HG02840 (cell line): Measurements from ENCODE around the gene PCDH15.

Source experiments
- ATAC-seq: cut with Tn5 transposase; IDR thresholded peaks from one replicate; pipeline ENCODE4 v1.9.1; 2021; ENCODE audit warnings: mild to moderate bottlenecking, moderate library complexity, moderate number of reproducible peaks; ENCODE audit not compliant: unreplicated experiment, low FRiP score

PCDH15 gene

DNA sequence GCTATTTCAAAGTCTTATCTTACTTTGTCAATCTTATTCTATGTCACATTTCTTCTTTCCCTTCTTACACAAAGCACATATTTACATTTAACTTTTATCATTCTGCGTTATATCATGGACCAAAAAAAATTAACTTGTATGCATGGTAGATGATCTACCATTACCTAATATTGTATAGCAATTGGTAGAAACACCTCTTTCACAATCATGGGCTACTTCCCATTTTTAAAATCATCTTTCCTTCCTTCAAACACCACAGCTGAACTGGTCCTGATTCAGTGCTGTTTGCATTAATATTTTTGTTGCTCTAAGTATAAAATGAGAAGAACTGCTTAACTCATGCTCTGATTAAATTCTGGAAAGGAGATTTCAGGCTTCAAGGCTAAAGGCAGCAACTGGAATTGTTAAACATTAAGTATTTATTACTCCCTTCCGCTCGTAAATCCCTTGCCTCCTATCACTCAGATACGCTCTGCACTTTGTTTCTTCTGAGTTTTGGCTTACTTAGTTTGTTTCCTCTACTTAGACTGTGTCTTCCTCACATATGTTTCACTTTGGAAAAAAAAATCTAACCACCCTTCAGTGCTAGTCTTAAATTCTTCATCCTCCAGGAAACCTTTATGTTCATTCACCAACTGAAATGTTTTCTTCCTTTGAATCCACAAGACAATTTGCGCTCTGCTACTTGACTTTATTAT, 901.4 kb downstream of the PCDH15 start:
- no peak for ATAC-seq

DNA sequence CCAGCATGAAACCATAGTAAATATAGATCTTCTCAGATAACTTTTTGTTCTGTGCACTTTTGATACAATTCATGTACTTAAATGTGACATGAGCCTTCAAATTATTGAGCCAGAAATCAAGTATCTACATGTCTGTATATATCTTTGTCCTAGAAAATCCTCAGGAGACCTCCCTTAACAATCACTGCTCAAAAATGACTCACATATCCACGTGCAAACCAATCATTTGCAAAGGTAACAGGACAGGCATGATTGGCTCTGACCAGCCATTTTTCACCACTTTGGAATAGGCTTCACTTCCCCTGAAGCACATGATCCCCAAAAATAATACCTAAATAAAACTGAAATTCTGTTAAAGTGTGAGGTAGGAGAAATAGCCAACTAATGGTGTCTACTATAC, 902.5 kb downstream of the PCDH15 start:
- no peak for ATAC-seq

DNA sequence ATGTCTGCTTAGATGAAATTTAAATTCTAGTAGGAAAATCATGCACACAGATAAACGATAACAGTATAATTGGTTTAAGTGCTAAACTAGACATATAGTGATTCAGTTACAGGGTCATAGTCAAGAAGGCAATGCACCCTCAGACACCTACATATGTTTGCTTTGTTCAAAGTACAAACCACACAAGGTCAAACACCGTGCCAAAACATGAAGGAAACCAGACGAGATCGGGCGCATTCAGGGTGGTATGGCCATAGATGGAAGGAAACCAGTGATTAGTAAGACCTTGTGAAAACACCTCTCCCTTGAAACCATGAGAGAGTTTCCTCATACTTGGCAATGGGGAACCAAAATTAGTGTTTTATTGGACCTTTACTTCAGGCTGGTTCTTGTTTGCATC, 906.9 kb downstream of the PCDH15 start:
- ATAC-seq: no peak

DNA sequence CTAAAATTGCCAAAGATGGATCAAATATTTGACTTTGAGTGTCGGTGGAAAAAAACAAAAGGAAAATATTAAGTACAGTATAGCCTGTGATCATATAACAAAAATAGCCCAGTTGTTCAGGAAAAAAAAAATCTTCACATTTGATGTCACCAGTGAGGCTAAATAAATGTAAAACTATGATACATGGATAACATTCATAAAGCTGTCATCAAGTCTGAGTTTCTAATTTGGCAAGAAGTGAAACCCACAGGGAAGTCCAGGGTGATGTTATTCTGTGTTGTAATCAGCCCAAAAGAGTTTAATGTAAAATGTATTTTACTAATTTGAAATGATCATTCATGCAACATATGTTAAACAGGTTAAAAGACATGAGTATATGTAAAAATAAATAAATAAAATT, 908.0 kb downstream of the PCDH15 start:
- no peak for ATAC-seq

DNA sequence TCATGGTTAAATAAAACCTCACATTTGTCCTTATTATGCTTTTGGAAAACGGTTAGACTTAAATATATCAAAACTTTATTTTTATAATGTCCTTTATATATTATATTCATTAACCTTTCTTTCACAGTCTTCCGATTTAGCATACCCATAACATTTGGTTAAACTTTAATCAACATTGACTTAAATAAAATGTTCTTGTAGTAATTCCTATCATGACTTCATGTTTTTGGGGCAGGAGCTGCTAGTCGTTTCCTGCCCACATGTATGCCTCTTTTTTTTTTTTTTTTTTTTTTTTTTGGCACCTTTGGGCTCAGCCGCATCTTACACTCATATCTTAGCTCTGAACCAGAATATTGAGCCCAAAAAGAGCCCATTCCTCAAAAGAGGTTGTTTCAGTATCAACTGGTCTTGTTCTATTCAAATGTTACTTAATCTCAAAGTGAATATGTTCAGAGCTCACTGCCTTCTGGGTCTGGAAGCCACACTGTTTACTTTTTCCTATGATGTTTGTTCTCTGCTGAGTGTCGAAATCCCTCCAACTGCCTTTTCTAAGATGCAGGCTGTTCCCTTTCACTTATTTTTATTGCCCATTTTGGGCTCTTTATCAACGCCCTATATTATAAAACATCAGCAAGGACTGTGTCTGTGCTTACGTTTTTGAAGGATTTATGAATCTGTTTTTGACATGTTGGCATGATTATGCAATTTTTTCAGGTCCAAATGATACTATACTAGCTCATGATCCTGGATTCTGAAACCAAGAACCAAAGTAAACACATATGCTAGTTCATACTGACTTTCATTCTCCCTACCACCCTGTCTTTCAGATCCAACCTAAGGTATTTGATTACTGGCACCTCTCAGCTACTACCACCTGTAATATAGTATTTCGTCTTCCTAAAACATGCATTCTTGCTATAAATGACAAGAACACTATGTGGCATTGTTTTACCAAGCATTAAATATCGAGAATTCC, 914.4 kb downstream of the PCDH15 start:
- ATAC-seq: no peak

DNA sequence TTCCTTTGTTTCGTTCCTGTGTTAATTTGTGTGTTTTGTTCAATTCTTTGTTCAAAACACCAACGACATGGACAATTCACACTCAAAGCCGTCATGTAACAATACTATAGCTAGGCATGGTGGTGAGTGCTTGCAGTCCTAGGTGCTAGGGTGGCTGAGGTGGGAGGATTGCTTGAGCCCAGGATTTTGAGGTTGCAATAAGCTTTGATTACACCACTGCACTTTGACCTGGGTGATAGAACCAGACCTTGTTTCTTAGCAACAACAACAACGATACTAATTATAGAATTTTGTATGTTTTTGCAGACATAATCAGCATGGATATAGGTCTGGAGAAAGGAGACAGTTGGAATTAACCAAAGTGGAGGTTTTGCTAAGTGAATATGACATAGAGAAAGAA, 936.2 kb downstream of the PCDH15 start:
- ATAC-seq: no peak

DNA sequence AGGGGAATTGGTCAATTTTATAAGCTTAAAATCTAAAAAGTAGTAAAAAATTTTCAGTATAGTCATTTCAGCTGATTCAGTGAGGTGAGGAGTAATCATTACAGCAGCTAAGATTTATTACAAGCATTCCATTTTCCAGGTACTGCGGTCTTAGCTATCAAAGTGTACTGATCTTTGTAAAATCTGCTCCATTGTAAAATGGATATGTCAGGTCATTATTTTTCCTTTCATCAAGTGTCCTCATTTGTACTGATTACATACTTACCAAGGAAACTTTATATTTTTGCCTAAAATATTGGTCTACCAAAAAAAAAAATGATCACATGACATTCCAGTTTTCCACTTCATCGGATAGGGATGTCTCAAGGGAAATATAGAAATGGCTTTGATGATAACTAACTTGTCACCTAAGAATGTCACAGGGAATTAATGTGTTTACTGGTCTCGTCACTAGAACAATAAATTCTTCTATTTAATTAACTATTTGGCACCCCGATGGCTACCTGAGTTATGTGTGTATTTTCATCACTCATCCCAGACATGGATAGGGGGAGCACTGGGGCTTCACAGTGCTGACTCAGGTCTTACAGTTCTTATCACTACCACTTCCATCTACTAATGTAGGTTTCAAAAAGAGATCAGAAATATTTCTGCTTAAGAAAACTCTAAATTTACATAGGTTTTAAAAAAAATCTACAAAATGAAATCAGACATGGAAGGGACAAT, 948.4 kb downstream of the PCDH15 start:
- ATAC-seq: no peak

DNA sequence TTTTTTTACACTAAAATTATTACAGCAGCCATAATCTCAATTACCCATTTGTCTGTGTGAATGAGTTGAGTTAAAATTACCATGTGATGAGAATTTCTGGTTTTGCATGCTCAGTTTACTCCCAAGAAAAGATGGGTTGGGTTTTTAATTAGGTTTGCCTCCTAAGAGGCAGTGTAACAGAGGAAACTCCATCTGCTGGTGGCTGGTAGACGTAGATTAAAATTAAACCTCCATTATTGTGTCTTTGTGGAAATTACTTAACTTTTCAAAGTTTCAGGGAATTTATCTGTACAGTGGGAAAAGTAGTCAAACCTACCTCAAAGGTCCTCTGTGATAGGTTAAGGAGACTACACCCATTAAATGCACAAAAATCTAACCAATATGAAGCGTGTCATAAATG, 954.2 kb downstream of the PCDH15 start:
- no peak for ATAC-seq

DNA sequence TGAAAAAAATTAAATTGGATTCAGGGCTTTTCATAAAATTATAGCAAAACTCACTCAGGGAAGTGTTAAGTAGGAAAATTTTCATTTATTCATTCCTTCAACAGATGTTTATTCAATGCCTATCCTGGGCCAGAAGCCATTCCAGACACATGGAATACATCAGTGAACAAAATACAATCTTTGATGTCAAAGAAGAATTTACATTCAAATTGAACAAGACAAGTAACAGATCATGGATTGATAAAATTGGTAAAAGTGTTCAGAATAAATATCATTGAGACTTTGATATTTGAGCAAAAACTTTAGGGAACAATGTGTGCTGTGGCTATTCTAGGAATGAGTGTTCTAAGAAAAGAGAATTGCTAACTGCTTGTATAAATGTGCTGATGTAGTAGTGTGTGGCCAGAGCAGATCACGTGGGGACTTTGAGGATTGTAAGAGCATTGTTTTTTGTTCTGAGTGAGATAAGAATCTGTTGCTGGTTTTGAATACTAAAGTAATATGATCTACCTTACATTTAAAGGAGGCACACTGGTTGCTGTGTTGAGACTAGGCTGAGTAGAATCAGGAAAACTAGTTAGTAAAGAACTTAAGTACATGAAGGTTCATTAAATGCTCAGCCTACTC, 957.2 kb downstream of the PCDH15 start:
- no peak for ATAC-seq

DNA sequence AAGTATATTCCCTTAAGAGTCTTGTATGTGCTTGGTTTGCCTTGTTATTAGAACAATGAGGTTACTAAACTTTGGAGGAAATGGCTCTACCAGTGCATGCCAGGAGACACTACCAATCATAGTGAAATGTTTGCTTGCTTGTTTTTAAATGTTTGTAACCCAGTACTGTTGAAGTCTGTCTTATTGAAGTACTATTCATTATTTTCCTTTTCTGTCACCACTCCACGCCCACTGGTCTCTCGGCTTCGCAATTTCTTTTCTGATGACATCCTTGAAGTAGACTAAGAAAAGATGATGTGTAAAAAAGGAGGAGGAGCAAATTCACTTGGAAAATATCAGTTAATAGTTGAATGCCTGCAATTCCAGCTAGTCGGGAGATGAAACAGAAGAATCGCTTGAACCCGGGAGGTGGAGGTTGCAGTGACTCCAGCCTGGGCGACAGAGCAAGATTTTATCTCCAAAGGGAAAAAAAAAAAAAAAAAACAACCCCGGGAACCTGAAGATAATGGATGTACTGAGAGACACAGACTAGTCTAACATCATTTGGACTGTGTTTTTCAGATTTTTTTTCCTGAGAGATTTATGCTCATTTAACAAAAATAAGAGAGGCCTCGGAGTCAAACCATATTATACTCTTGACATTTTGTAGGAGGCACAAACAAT, 959.4 kb downstream of the PCDH15 start:
- ATAC-seq: no peak

DNA sequence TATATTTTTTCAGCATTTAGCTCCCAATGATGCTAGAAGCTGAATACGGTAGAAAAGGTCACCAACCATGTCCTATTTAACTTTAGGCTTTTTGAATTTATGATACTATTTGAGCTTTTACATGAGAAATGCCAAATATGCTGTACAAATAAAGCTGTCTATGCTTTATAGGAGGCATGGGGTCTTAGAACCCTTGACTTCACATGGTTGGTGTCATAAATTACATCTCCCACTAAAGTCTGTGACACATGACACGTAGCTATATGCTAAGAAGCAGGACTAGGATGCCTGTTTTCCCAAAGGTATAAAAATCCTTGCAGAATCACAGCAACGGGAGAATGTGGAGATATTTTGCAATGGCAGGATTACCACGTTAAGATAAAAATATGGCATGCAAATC, 960.4 kb downstream of the PCDH15 start:
- ATAC-seq: no peak

DNA sequence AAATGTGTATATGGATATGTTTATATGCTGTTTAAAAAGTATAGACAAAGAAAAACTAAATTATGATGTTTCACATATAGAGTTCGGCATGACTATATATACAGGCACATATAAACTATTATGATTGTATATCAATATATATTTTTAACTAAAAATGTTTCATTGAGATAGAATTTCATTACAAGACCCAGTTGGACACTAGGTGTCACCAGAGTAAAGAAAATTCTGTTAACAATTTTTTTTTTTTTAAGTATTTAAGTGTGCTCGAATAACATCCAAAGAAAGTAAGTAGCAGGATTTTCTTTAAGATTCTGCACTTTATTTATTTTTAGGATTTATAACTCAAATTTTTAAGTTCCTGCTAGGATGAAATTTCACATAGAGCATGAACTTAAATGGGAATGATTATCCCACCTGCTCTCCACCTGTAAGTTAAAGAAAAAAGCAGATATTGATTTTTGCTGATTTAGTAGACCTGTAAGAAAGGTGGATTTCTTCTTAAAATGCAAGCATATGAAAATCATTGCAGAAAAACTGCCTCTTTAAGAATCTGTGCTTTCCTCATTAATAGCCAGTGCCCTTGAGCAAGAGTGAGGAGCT, 961.5 kb downstream of the PCDH15 start:
- ATAC-seq: no peak

DNA sequence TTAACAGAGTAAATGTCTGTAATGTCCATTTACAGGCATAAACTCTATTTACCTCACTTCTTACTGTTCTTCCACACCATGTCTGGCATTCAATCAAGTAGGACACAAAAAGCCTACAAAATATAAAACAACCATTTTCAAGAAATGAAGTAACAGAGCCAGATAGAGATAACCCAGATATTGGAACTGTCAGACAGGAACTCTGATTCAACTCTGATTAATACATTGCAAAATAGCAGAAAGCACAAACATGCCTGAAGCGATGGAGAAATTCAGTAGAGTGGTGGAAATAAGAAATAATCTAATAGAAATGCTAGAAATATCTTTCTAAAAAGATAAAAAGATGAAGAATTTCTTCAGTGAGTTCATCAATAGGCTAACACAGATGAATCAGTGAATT, 964.4 kb downstream of the PCDH15 start:
- ATAC-seq: no peak

DNA sequence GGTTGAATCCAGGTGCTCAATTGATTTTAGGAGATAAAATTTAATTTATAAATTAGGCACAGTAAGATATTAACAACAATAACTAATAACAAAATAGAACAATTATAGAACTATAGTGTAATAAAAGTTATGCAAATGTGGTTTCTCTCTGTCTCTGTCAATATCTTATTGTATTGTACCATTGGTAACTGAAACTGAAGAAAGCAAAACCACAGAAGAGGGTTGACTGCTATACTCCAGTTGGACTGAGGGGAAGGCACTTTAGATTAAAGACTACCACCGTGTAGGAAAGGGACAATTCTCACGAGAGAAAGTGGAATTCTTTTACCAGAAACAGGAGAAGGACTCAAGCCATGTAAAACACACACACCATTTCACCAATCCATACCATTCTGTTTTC, 967.1 kb downstream of the PCDH15 start:
- ATAC-seq: no peak

DNA sequence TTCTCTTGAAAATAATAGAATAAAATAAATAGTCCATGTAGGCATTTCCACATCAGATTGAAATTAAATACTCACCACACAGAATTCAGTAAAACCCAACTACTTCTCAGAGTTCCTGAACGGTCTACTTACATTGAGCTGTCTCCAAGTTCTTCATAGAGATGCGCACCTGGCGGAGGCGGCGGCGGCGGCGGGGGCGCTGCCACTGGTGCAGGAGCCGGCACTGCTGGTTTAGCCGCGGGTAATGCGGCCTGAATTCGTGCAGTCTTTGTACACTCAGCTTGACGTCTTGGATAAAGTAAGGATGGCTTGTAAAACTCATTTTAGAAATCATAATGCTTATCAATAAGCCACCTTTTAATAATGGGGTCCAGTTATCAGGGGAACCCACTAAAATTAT, 973.8 kb downstream of the PCDH15 start:
- no peak for ATAC-seq

DNA sequence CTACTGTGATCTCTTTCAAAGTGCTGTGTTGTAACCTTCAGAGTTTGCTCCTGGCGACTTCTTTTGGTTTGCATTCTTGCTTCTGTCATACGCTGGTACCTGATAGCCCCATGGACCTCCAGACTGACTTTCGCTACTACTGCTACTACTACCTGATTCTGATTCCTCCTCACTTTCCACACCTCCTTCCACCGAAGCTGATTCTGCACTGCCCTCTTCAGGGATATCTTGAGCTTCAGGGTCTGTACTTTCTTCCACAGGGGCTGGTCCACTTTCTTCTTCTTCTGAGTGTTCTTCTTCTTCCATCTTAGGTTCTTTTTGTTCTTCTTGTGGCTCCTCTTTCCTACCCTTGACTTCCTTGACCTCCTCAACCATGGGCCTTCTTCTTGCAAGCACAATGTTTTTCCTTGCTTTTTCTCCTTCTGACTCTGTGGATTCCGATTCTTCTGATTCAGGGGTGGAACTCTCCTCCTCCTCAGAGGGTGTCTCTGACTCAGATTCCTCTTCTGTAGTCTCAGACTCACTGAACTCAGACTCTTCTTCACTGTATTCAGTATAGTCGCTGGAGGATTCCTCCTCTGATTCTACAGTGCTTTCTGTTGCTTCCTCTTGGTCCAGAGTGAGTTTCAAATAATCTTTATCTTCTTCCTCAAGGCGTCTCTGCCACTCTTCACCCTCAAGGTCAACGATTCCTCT, 992.2 kb downstream of the PCDH15 start:
- no peak for ATAC-seq

DNA sequence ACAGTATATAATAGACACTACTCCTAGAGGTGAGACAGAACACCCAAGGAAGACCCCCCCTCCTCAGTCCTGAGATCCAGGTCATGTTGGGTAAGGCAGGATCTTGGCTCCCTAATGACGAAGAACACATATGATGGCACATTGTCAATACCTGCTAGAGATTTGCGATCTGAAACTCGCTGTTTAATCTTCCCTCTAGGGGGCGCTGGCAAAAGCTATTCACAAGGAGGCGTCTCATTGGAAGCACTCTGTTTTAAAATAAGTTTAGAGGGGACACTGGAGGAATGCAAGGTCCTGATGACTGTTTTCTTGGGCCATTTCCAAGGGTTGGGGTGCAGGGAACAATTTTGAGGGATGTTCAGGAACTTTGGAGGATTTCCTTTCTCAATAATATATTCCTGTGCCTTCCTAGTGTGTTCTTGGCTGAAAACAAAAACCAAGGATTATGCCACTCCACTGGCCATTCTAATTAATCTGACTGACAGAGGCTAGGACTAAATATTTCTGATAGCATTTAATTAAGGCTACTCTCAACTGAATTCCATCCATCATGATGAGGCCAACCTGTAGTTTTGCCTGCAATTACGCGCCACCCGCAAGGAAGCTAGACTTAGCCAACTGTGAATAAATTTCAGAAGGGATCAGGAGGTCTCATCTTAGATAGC, 1014.7 kb downstream of the PCDH15 start:
- ATAC-seq: no peak

DNA sequence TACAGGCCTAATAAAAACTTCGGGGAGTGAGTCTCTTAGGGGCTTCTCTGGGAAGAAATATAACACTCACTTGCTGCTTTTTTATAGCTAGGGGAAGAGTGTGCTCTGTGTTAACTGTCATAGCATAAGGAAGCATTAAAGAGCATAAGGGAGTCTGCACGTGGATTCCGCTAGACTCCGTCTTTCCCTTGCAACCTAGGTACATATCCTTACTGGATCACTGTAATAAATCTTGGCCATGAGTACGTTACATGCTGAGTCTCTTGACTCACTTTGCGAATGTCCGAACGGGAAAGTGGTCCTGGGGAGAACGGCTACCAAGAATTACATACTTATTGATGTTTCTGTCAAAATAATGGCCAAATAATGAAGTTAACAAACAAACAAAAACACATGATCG, 1029.3 kb downstream of the PCDH15 start:
- ATAC-seq: no peak

DNA sequence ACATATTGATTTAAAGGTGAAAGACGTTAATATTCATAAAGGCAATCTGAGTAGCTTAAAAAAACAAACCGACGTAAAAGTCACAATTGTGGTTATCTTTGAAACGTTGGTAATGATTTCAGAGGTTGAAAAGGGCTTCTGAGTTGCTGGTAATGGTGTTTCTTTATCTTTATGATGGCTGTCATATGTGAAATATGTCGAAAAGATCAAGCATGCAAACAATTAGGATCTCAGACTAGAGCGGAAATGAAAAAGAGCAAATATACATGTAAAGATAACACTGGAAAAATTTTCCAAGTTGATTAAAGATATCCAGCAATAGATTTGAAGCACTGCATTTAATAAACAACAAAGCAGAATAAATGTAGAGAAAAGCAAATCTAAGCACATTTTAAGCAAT, 1030.1 kb downstream of the PCDH15 start:
- no peak for ATAC-seq
